Breast epithelium (tissue), 4 donors: ENCODE results near the gene SF3A2. TPM values are rescaled to one million over a fixed set of nuclear protein-coding genes. Genes with fewer than 3 reads are reported as not detected.

Source experiments
- DNase-seq, 2 donors: peaks; one replicate each; pipeline ENCODE4 v3.0.0-alpha.2; 2019; ENCODE audit warnings: low spot score in 2 of 2
- H3K27ac ChIP-seq, 2 donors: fragments of 200-600 bp; sonication (generic) in 1 of 2; one replicate each; pipeline ENCODE4 v1.5.1; 2016 to 2019; ENCODE audit warnings: mild to moderate bottlenecking in 1 of 2
- H3K27me3 ChIP-seq, 2 donors: fragments of 200-600 bp; sonication (generic) in 1 of 2; one replicate each; pipeline versions ENCODE4 v1.5.1 to v1.6.0; 2017 to 2019; ENCODE audit warnings: control low read depth in 1 of 2, mild to moderate bottlenecking in 1 of 2
- H3K36me3 ChIP-seq: fragments of 200-600 bp; one replicate; pipeline ENCODE4 v1.5.1; 2019
- H3K4me1 ChIP-seq, 2 donors: fragments of 200-600 bp; sonication (generic); one replicate each; pipeline ENCODE4 v1.5.1; 2016 to 2019; ENCODE audit warnings: control low read depth in 1 of 2
- H3K4me3 ChIP-seq, 3 donors: fragments of 200-600 bp; sonication (generic); 1 replicate in 2 of 3; 2 replicates in 1 of 3; pipeline ENCODE4 v1.5.1; 2016 to 2019; ENCODE audit warnings: mild to moderate bottlenecking in 3 of 3, moderate library complexity in 2 of 3
- H3K9me3 ChIP-seq, 2 donors: fragments of 200-600 bp; sonication (generic) in 1 of 2; one replicate each; pipeline ENCODE4 v1.5.1; 2016 to 2019; ENCODE audit warnings: control low read depth in 1 of 2
- CTCF ChIP-seq, 3 donors: fragments of 450-650 bp; IDR thresholded peaks; one replicate each; pipeline ENCODE4 v1.5.1; 2016 to 2017; ENCODE audit warnings: antibody characterized with exemption in 3 of 3, mild to moderate bottlenecking in 3 of 3, moderate library complexity in 3 of 3
- POLR2A ChIP-seq: fragments of 450-650 bp; IDR thresholded peaks from one replicate; pipeline ENCODE4 v1.6.1; 2016; ENCODE audit warnings: antibody characterized with exemption, mild to moderate bottlenecking, moderate library complexity
- POLR2AphosphoS5 ChIP-seq, 3 donors: sonication (generic); formaldehyde crosslinking; IDR thresholded peaks; one replicate each; pipeline ENCODE4 v1.6.1; 2017; ENCODE audit warnings: antibody characterized with exemption in 3 of 3
- intact Hi-C: fragments of 100-400 bp; cut with DNase I; formaldehyde crosslinking; loops from one replicate; pipeline ENCODE4 v1.15.1; 2023; ENCODE audit warnings: low total_unique reads
- total RNA-seq, 3 donors: library from RNA; depleted of rRNA; stranded (reverse); fragments of >200 nt; gene quantifications; one replicate each; pipeline ENCODE4 v1.1.0, GENCODE V29; 2016

Gene SF3A2
- total RNA-seq, 3 donors from 2014 or later, result 32.6 to 38.0 (median 33.3) TPM

- DNase-seq, result no peak
- H3K4me1 ChIP-seq, result no peaks in the 10 kb centered on the region
- TF ChIP-seq CTCF (IDR thresholded peaks at IDR 0.05) (no peak), POLR2A (no peak), POLR2AphosphoS5 (IDR thresholded peaks at IDR 0.05) (no peak)
- intact Hi-C loops, result no loop called here
- no peaks in the 10 kb centered on the region for H3K36me3 ChIP-seq
- no peak within 1 kb of the TSS for H3K27ac ChIP-seq
- H3K9me3 ChIP-seq, result no peaks in the 10 kb centered on the region
- H3K27me3 ChIP-seq, result no peaks in the 10 kb centered on the region
- peak within 1 kb of the TSS; percentile 31 to 55 (median 38) for H3K4me3 ChIP-seq
Observed at GRCh38 chr19:2282062-2282861, 45.6 kb downstream of the SF3A2 start, which contains the start of gene PEAK3. TSS of gene PEAK3 (minus strand) at chr19:2282175. CDS start at chr19:2280931, 1,244 bp downstream.

GRCh38 chr19:2282862-2283237, 46.2 kb downstream of the SF3A2 start:
- Histone ChIP-seq H3K27ac (no peak overlapping the region), H3K36me3 (no peaks in the 10 kb centered on the region), H3K4me1 (no peaks in the 10 kb centered on the region), H3K27me3 (no peaks in the 10 kb centered on the region), H3K9me3 (no peaks in the 10 kb centered on the region), H3K4me3 (peak overlapping the region in 1 of 3 donors; percentile 55)
- intact Hi-C loops, result no loop called here
- no peak for DNase-seq
- no peak for TF ChIP-seq CTCF (IDR thresholded peaks at IDR 0.05)
- no peak for TF ChIP-seq POLR2AphosphoS5 (IDR thresholded peaks at IDR 0.05)
- no peak for TF ChIP-seq POLR2A

GRCh38 chr19:2283835-2284507, 47.3 kb downstream of the SF3A2 start:
- Histone ChIP-seq H3K9me3 (no peaks in the 10 kb centered on the region), H3K4me1 (no peaks in the 10 kb centered on the region), H3K36me3 (no peaks in the 10 kb centered on the region), H3K27ac (no peak overlapping the region), H3K27me3 (peaks cover 0 to 8% of the 10 kb centered on the region in 2 donors), H3K4me3 (no peak overlapping the region)
- no peak for TF ChIP-seq POLR2AphosphoS5 (IDR thresholded peaks at IDR 0.05)
- no peak for TF ChIP-seq POLR2A
- no peak for TF ChIP-seq CTCF (IDR thresholded peaks at IDR 0.05)
- intact Hi-C loops, result no loop called here
- DNase-seq, result no peak

- Histone ChIP-seq H3K27ac (no peak overlapping the region), H3K4me3 (no peak overlapping the region), H3K9me3 (no peaks in the 10 kb centered on the region), H3K27me3 (peaks cover 9 to 34% of the 10 kb centered on the region in 2 donors), H3K4me1 (peaks cover 12 to 21% of the 10 kb centered on the region in 2 donors), H3K36me3 (no peaks in the 10 kb centered on the region)
- TF ChIP-seq POLR2A (no peak), CTCF (IDR thresholded peaks at IDR 0.05) (no peak), POLR2AphosphoS5 (IDR thresholded peaks at IDR 0.05) (no peak)
- intact Hi-C loops, result no loop called here
- DNase-seq, result no peak
Observed at GRCh38 chr19:2286402-2287140, 49.9 kb downstream of the SF3A2 start.
